Superior temporal gyrus (tissue), 1 donor: Measurements from ENCODE around the gene SSH2.
A peak's percentile ranks its signal among the peaks of the same experiment; 100 is the strongest.
"Not testable (repeated sequence)": the region's sequence is repeated elsewhere in the genome, so short reads cannot be mapped to it uniquely, and the experiment has no call there.

Source experiments
- DNase-seq: peaks from one replicate; pipeline ENCODE4 v3.0.0-alpha.2; 2016; ENCODE audit errors: extremely low spot score

Gene SSH2

DNA sequence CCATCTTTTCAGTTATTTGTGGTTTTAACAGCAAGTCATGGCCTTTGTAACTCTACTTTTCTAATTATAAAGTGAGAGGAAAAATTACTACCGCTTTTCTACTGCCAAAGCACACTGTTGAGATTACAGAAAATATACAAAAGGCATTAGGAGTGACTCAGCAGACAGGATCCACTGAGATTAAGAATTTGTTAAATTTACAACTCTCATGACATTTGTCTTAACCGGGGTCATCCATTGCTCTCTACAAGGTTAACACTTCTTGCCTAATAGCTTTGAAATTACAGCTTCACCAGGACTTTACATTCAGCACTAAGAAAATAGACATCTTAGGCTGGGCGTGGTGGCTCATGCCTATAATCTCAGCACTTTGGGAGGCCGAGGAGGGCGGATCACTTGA is 93.4 kb downstream of the SSH2 start:
- DNase-seq: no peak

DNA sequence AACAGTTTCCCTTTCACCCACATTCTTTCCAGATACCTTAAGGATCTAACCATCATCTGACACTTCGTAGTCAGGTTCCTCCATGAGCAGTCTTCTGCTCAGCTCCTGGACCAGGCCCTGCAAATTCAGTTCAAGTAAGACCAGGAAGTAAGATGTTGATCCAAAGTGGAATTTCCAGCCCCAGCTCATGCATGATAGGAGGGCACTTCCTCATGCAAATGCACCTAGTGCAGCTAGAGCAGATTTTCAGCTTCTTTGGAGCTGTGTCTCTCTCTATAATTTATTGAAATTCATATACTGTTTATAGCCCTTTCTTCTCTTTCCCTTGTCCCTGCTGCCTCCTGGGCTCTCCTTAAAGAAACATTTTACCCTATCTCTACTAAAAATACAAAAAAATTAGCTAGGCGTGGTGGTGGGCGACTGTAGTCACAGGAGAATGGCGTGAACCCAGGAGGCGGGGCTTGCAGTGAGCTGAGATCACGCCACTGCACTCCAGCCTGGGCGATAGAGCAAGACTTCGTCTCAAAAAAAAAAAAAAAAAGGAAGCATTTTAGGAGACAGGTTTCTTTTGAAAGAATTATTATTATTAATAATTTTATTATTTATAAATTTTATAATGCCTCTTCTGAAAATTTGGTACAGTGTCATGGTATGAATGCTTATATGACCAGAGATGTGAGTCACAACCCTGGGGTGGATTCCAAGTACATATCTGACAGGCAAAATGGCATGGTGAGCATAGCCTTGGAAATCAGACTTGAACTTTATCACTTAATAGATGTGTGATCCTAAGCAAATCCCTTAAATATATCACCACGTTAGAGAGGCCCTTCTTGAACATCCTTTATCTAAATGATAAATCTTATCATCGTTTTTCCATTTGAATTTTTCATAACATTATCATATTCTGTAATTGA is 94.3 kb downstream of the SSH2 start:
- DNase-seq: no peak

DNA sequence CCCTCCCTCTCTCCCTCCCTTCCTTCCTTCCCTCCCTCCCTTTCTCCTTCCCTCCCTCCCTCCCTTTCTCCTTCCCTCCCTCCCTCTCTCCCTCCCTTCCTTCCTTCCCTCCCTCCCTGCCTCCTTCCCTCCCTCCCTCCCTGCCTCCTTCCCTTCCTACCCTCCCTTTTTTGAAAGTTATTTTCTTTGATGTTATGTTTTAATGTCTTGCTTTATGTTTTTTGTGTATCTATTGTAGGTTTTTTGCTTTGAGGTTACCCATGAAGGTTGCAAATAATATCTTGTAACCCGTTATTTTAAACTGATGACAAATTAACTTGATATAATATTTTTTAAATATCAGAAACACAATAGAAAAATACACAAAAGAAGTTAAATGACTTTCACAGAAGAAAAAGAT is 96.2 kb downstream of the SSH2 start:
- no peak for DNase-seq

DNA sequence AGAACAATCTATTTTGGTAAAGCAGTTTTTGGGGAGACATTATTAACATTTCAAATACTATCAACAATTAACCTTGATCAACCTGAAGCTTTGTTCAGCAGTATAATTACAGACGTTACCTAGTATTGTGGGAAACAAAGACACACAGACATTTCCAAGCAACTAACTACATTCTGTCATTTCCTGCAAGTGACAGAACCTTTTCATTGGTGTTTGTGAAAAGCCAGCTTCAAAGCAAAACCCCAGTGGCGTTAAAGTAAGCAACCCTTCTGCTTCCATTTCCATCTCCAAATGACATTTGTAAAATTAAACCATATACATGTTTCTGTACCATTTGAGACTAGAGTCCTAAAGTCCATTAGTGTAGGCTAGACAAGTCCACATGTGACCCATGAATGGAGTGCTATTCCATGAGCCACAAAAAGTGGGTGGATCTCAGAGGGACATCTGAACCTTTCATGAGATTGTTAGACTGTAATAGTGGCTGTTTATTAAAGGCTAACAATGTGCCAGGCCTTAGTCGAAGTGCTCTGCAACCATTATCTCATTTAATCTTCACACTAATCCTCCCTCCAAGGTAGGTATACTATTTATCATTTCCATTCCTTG is 101.2 kb downstream of the SSH2 start:
- DNase-seq: no peak

DNA sequence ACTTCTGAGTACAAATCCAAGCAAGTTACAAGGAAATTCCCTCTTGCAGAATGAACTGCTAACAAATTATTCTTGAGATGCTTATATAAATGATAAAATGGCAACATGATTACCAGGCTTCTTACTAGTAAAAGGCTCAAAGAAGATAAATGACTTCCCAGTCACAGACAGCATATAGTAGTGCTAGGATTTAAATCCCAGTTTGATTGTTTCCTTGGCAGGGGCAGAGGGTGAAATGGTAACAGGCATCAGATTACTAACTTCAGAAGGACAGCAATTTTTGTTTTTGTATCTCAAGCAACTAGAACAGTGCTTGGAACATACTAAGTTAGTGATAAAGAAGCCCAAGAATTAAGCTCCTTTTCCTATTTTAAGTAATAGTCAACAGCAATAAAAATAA is 102.8 kb downstream of the SSH2 start:
- DNase-seq: no peak

DNA sequence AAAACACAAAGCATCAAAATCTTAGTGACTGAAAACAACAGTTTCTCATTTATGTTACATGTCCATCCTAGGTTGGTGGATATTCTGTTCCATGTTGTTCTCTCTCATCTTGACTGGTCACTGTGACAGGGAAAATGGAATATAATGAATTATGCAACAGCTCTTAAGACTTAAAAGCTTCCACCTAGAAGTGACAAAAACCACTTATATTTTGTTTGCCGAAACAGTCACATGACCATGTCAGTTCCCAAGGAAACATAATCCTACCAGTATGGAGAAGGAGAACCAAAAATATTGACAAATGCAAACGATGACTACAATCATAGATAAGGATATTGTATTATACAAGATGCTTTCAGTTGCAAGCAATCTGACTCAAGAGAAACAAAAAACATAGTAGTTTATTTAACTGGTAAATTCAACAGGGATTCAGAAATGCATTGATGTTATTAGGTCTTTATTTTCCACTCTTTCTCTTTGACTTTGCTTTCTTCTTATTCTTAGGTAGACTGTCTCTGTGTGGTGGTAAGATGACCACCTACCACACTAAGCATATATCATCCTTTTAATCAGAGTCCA is 103.8 kb downstream of the SSH2 start:
- no peak for DNase-seq

DNA sequence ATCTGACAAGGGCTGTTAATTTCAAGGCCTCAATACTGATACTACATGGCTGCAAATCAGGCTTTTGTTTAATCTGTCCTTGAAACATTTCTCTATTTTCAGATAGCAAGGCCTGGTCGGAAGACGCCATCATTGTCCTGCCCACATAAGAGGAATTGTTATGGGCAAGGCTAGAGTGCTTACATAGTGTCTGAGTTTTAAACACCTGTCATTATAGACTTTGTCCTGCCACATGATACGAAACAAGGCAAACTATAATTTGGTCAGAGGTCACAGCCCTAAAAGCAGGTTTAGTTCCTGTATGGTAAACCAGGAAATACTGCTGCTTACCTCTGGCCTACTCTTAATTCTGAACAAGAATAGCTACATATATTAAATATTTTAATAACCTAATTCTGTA is 104.4 kb downstream of the SSH2 start:
- DNase-seq: no peak

DNA sequence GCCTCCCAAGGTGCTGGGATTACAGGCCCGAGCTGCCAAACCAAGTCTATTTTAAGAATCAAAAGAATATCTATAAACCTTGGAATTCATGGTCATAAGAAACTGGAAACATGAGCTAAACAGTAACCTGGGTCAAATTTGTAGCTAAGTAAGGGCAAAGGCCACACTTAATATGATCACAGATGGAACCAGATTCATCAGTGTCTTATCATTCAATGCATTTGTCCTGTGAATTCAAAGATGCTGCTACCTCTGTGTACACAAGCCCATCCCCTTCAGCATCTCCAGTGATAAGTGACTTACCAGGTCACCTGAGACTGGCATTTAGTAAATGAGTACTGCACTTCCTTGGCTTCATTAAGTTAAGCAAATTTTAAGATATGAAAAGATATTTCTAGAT is 108.1 kb downstream of the SSH2 start:
- DNase-seq: no peak

DNA sequence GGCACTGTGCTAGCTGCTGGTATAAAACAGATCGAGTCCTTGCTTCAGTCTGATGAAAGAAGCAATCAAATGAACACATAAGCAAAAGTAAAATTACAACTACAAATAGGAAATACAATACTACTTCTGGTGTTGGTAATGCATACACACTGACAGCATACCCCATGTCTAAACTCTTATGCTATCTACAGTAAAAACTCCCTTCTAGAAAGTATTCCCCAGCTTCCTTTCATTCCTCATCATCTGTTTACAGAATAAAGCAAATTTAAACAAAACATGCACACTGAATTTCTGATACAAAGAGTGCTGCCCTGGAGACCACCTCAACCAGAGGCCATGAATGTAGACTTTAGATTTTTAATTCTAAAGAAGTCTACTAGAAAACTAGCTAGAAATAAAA is 109.6 kb downstream of the SSH2 start:
- no peak for DNase-seq

DNA sequence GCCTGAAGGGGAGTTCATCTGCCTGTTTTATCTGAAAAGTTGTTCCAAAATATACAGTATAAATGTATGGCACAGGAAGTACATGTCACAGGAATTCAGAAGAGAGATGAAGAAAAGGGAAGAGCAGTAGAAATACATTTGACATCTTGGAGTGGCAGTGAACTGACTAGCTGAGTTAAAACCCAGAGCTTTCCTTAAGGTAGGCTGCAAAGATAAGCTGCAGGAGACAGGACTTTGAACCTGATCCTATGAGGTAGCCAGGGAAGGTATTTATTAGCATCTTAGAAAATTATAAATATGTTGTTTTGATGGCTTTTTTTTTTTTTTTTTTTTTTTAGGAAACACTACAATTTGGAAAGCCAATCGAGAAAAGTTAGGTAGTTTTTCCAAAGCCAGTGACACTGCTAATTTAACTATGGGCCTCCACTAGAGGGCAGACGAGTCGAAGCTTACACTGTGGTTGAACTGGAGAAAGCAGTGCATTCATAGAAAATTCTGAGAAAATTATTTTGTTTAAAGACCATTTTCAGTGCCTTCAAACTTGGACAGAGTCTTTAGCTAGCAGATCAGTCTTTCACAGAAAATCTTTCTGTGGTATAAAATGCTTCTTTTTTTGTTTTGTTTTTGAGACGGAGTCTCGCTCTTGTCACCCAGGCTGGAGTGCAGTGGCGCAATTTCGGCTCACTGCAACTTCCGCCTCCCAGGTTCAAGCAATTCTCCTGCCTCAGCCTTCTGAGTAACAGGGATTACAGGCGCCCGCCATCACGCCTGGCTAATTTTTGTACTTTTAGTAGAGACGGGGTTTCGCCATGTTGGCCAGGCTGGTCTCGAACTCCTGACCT is 122.3 kb downstream of the SSH2 start:
- DNase-seq: peak; percentile 92

DNA sequence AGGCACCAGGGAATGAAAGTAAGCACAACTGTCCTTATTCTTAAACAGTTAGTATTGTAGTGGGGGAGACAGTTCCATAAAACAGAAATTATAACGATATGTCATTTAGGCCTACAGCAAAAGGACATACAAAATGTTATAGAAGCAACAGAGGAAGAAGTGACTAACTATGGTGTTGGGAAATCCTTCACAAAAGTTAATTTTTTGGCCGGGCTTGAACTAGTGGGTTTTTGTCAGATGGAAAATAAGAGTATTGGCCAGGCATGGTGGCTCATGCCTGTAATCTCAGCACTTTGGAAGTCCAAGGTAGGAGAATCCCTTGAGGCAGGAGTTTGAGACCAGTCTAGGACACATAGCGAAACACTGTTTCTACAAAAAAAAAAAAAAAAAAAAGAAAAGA is 127.8 kb downstream of the SSH2 start:
- no peak for DNase-seq

DNA sequence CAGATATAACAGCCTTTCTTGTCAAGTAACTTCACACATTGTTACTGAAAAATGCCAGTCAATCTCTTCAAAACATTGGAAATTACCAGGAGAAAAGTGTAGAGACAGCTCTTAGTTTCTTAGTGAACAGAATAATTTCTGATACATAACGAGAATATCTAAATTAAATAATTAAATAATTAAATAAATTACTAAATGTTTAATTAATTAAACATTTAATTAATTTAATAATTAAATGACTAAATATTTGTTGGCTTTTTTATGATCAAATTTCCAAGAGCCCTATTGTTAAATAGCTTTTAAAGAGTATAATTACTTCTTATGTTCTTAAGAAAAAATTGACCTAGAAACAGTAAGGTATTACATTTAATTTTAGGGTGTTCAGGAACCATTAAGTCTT is 129.6 kb downstream of the SSH2 start:
- no peak for DNase-seq

DNA sequence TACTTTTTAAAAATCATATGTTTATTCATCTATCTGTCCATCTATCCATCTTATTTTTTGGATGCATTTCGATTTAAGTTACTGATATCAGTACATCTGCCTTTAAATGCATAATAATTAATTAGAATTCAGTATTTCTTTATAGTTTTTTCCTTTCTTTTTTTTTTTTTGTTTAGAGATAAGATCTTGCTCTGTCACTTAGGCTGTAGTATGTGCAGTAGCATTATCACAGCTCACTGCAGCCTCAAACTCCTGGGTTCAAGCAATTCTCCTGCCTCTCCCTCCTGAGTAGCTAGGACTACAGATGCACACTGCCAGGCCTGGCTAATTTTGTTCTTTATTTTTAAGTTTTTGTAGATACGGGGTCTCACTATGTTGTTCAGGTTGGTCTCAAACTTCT is 133.4 kb downstream of the SSH2 start:
- no peak for DNase-seq

DNA sequence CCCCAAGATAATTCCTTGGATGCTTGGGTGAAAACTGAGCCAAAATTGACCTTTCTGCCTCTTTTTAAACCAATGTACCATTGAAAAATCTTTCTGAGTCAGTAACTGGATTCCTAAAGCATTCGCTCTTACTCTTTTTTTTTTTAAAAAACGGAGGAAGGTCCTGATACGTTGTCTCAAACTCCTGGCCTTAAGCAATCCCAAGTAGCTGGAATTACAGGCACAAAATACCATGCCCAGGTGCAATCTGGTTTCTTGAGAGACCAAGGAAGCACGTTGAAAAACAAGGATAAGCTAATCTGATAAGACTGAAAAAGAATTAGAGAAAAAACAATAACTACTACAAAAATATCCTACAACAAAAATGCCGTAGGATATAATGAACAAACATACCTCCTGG is 136.5 kb downstream of the SSH2 start:
- DNase-seq: no peak

DNA sequence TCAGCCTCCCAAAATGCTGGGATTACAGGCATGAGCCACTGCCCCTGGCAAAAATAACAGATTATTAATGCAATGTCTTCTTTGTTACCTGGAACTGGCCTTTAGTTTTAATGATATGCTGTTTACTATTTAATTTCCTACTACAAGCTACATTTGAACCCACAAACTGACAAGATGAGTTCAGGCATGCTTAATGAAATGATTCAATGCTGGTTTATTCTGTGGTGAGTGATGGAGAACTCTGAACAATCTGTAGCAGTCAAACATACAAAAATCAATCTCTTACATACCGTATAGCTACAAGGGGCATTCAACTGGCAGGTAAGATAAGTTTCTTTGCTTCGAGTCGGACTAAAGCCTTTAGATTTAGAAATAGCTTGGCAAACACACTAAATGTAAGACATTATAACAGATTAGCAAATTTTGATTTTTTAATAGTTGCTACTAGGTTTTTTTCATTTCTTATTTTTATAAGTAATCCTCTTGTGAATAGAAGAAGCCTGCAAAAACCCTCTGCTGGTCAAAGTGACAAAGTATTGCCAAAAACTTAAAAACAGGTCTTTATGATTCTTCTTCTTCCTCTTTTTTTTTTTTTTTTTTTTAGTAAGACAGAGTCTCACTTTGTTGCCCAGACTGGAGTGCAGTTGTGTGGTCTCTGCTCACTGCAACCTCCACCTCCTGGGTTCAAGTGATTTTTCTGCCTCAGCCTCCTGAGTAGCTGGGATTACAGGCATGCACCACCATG is 138.5 kb downstream of the SSH2 start:
- DNase-seq: no peak

DNA sequence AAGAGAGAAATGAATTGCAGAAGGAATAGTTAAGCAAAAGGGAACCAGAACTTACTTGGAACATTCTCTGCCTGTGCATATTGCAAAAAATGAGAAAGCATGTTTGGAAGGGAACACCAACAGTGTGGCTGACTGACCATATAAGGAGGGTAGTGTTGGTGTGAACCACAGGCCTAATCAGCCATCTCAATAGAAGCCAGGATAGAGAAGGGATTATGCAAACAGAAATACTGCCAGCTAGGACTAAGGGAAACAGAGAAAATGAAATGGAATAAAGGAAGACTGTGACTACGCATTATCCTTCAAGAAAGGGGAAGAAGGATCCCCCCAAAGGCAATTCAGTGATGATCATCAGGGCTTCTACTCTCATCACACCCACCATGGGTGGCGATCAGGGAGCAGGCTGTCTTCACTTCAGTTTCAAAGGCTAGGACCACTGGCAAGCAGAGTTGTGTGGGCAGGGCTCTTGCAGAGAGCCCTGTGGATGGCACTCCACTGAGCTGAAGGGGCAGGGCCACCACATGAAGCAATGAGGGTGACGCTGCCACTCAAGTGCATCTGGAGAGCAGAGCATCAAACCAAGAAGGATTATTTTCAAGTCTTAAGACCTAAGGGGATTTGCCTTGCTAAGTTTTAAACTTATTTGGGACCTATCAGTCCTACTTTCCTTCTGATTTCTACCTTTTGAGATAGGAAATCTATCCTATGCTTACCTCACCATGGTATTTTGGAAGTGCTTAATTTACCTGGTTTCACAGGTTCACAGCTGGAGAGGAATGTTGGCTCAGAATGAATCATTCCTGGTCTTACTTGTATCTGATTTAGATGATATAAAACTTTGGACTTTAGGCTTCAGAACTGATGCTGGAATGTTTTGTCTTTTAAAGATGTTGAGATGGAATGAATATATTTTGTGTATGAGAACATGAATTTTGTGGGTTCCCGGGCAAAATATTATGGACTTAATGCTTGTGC is 140.5 kb downstream of the SSH2 start:
- DNase-seq: no peak

DNA sequence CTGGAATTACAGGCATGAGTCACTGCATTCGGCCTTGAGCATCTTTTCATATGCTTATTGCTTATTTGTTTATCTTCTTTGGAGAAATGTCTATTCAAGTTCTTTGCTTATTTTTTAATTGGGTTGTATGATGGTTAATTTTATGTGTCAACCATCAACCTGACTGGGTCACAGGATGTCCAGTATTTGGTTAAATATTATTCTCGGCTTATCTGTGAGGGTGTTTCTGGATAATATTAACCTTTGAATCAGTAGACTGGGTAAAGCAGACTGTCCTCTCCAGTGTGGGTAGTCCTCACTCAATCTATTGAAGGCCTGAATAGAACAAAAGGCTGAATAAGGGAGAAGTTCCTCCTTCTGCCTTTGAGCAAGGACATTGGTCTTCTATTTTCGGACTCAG is 142.0 kb downstream of the SSH2 start:
- no peak for DNase-seq

DNA sequence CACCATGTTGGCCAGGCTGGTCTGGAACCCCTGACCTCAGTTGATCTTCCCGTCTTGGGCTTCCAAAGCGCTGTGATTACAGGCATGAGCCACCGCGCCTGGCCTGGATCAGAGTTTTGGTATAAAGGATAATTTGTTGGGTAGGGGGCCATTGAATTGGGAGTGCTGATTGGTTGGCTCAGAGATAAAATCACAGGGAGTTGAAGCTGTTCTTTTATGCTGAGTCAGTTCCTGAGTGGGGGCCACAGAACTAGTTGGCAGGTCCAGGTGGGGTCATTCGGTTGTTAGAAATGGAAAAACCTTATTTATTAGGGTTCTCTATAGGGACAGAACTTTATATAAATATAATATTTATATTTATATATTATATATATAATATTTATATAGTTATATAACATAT is 147.1 kb downstream of the SSH2 start:
- DNase-seq: no peak

DNA sequence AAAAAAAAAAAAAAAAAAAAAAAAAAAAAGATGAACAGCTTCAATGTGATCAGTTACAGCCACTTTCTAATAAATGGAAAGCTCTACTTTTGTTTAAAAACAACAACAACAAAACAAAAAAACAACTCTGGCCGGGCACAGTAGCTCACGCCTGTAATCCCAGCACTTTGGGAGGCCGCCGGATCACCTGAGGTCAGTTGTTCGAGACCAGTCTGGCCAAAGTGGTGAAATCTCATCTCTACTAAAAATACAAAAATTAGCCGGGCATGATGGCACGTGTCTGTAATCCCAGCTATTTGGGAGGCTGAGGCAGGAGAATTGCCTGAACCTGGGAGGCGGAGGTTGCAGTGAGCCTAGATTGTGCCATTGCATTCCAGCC is 150.2 kb downstream of the SSH2 start:
- not testable (repeated sequence) for DNase-seq
